HCT116 (cell line): ENCODE results near the gene VSNL1. TPM values are rescaled to one million over a fixed set of nuclear protein-coding genes. Genes with fewer than 3 reads are reported as not detected.

ENCODE experiments used
- ATAC-seq: fragments of 200-7000 bp; cut with Tn5 transposase; 2 replicates; pipeline ENCODE4 v1.9.1; 2020; ENCODE audit warnings: mild to moderate bottlenecking, moderate library complexity
- BruUV-seq: library from RNA; stranded (reverse); fragments of 400-500 nt; replicated peaks from 2 replicates; lab custom pipeline; 2021; lab: Mats Ljungman, UMichigan
- CTCF ChIA-PET: fragments of 300-600 bp; sonication (Branson Sonifier 250); formaldehyde crosslinking; loops from one replicate; lab custom pipeline; 2021; ENCODE audit warnings: antibody characterized with exemption; lab: Charles Lee
- POLR2A ChIA-PET: fragments of 300-600, 350-600 bp; sonication (Branson Sonifier 250); formaldehyde crosslinking; loops from one replicate; lab custom pipeline; 2021; ENCODE audit warnings: antibody characterized with exemption; lab: Charles Lee
- RAD21 ChIA-PET, 2 experiments: fragments of 300-600 bp; sonication (Branson Sonifier 250); formaldehyde crosslinking; loops; one replicate each; lab custom pipeline; 2023; ENCODE audit warnings: low total read pairs in 2 of 2; ENCODE audit not compliant: uncharacterized antibody in 2 of 2, unreplicated experiment in 2 of 2, low non-redundant PET in 1 of 2; lab: Charles Lee
- DNase-seq: peaks from one replicate; pipeline ENCODE4 v3.0.0-alpha.2; 2010; ENCODE audit warnings: low read depth, low spot score
- H2AFZ ChIP-seq: fragments of 200-600 bp; shearing (Covaris generic), sonication (generic); 2 replicates; pipeline ENCODE4 v1.6.1; 2017; ENCODE audit warnings: low read depth, mixed run types, mixed read lengths, antibody characterized with exemption, low read length; ENCODE audit not compliant: poor library complexity, severe bottlenecking
- H3K27ac ChIP-seq: 2 replicates; pipeline ENCODE4 v1.5.1; 2012; ENCODE audit warnings: low read depth, low read length
- H3K27me3 ChIP-seq: fragments of 200-600 bp; sonication (generic); 2 replicates; pipeline ENCODE4 v1.6.1; 2016; ENCODE audit warnings: mixed run types, low read length, mixed read lengths; ENCODE audit not compliant: insufficient read depth
- H3K36me3 ChIP-seq, 2 experiments: fragments of 200-500 bp in 1 of 2; fragments of 200-600 bp in 1 of 2; sonication (Bioruptor generic) in 1 of 2; sonication (generic) in 1 of 2; 2 replicates each; pipeline versions ENCODE4 v1.5.1 to v1.6.1; 2014 to 2016; ENCODE audit warnings: low read length in 2 of 2, inconsistent platforms in 1 of 2, mixed read lengths in 1 of 2, mixed run types in 1 of 2; ENCODE audit not compliant: insufficient read depth in 2 of 2, control insufficient read depth in 1 of 2
- H3K4me1 ChIP-seq, 2 experiments: fragments of 200-600 bp in 1 of 2; sonication (generic) in 1 of 2; 2 replicates each; pipeline versions ENCODE4 v1.5.1 to v1.6.1; 2012 to 2017; ENCODE audit warnings: low read length in 2 of 2, inconsistent platforms in 1 of 2, mild to moderate bottlenecking in 1 of 2, mixed read lengths in 1 of 2, mixed run types in 1 of 2, moderate library complexity in 1 of 2; ENCODE audit not compliant: insufficient read depth in 2 of 2, control insufficient read depth in 1 of 2
- H3K4me2 ChIP-seq: fragments of 200-600 bp; sonication (generic); 2 replicates; pipeline ENCODE4 v1.6.1; 2017; ENCODE audit warnings: mixed run types, low read length, mixed read lengths
- H3K4me3 ChIP-seq, 2 experiments: fragments of 200-600 bp in 1 of 2; sonication (generic) in 1 of 2; replicated peaks in 1 of 2; 2 replicates each; pipeline ENCODE4 v1.5.1; 2011 to 2016; ENCODE audit warnings: low read length in 2 of 2, control low read depth in 1 of 2, low read depth in 1 of 2, mild to moderate bottlenecking in 1 of 2, mixed read lengths in 1 of 2, mixed run types in 1 of 2
- H3K79me2 ChIP-seq: fragments of 200-600 bp; sonication (generic); 2 replicates; pipeline ENCODE4 v1.6.1; 2017; ENCODE audit warnings: mild to moderate bottlenecking, mixed run types, low read length, moderate library complexity, mixed read lengths; ENCODE audit not compliant: insufficient read depth
- H3K9ac ChIP-seq: fragments of 200-600 bp; sonication (generic); 2 replicates; pipeline ENCODE4 v1.6.1; 2016; ENCODE audit warnings: low read length, mixed read lengths
- H3K9me2 ChIP-seq: fragments of 200-600 bp; sonication (generic), shearing (Covaris generic); 2 replicates; pipeline ENCODE4 v1.6.1; 2017; ENCODE audit warnings: mixed run types, mild to moderate bottlenecking, moderate library complexity; ENCODE audit not compliant: insufficient read depth
- H3K9me3 ChIP-seq, 2 experiments: fragments of 200-500 bp in 1 of 2; fragments of 200-600 bp in 1 of 2; sonication (Bioruptor generic) in 1 of 2; sonication (generic) in 1 of 2; 2 replicates each; pipeline ENCODE4 v1.6.1; 2014 to 2017; ENCODE audit warnings: low read length in 2 of 2, mixed read lengths in 2 of 2, inconsistent platforms in 1 of 2, low read depth in 1 of 2, mild to moderate bottlenecking in 1 of 2, mixed run types in 1 of 2, moderate library complexity in 1 of 2; ENCODE audit not compliant: control insufficient read depth in 1 of 2, insufficient read depth in 1 of 2
- H4K20me1 ChIP-seq: fragments of 200-600 bp; sonication (generic), shearing (Covaris generic); 2 replicates; pipeline ENCODE4 v1.6.1; 2017; ENCODE audit warnings: mixed run types, mild to moderate bottlenecking, moderate library complexity; ENCODE audit not compliant: insufficient read depth
- CBX3 ChIP-seq: IDR thresholded peaks from 2 replicates; pipeline ENCODE4 v1.6.1; 2012; ENCODE audit warnings: low read depth
- EZH2 ChIP-seq: fragments of 200-600 bp; sonication (generic); IDR thresholded peaks from 2 replicates; pipeline ENCODE4 v1.6.1; 2017; ENCODE audit warnings: antibody characterized with exemption, mixed run types
- FOSL1 ChIP-seq: IDR thresholded peaks from 2 replicates; pipeline ENCODE4 v1.6.1; 2012; ENCODE audit warnings: low read depth
- JUND ChIP-seq: IDR thresholded peaks from 2 replicates; pipeline ENCODE4 v1.6.1; 2012
- MAX ChIP-seq: IDR thresholded peaks from 2 replicates; pipeline ENCODE4 v1.6.1; 2012
- POLR2AphosphoS5 ChIP-seq: IDR thresholded peaks from 2 replicates; pipeline ENCODE4 v1.6.1; 2011; ENCODE audit warnings: mild to moderate bottlenecking, low read depth, low read length, moderate library complexity
- RAD21 ChIP-seq: IDR thresholded peaks from 2 replicates; pipeline ENCODE4 v1.6.1; 2012; ENCODE audit warnings: low read depth, mild to moderate bottlenecking
- SP1 ChIP-seq: IDR thresholded peaks from 2 replicates; pipeline ENCODE4 v1.6.1; 2012; ENCODE audit warnings: low read depth
- TCF7L2 ChIP-seq: IDR thresholded peaks from 2 replicates; pipeline ENCODE4 v1.7.0; 2011; ENCODE audit warnings: borderline replicate concordance, inconsistent platforms; ENCODE audit not compliant: insufficient read depth, insufficient read length; ENCODE audit errors: extremely low read depth
- intact Hi-C: fragments of 100-400 bp; cut with micrococcal nuclease; formaldehyde crosslinking; loops from 2 replicates; pipeline ENCODE4 v1.10.0; 2022
- total RNA-seq: library from RNA; stranded (reverse); gene quantifications from one replicate; pipeline ENCODE4 v1.2.1, GENCODE V29; 2021; ENCODE audit not compliant: unreplicated experiment

Gene VSNL1
- total RNA-seq, 1 experiment from 2014 or later, result 4.6 TPM

DNA sequence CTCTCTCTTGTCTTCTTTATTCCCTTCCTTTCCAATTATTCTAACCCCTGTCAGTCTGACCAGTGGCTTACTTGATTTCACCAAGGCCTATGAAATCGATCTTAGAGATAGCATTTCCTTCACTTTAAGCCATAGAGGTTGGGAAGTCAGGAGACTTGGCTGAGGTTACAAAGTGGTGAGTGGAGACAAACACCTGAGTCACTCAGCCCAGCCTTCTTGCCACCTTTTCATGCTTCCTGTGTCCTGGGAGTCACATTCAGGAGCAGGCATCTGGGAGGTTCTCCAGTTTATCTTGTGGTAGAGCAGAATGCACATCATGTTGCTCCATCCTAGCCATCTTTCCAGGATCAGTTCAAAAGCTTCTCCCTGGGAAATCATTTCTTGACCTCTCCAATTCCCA is 59.1 kb downstream of the VSNL1 start:
- Histone ChIP-seq H3K9ac (0 out of 2 replicates have a peak overlapping the region, but pooled peaks have one; percentile 5), H3K4me2 (peak overlapping the region; percentile 50), H2AFZ (no peak overlapping the region), H3K27ac (peak overlapping the region; percentile 13; the same call in 1 of the 2 replicates), H3K4me3 (no peak overlapping the region), H3K9me2 (no peaks in the 10 kb centered on the region), H3K4me1 (peaks cover 0 to 41% of the 10 kb centered on the region in 2 experiments; a peak in 2 of 4 replicates), H3K79me2 (no peaks in the 10 kb centered on the region), H3K27me3 (no peaks in the 10 kb centered on the region), H3K9me3 (no peaks in the 10 kb centered on the region), H3K36me3 (no peaks in the 10 kb centered on the region), H4K20me1 (no peaks in the 10 kb centered on the region)
- CTCF ChIA-PET, result no interaction called here
- no TSS peak for BruUV-seq
- TF ChIP-seq MAX (peak; percentile 54; the same call in 1 of the 2 replicates), CBX3 (peak; percentile 68; the same call in 1 of the 2 replicates), POLR2AphosphoS5 (peak; percentile 30; the same call in 1 of the 2 replicates), FOSL1 (peak; percentile 51; the same call in 1 of the 2 replicates), TCF7L2 (no peak), EZH2 (no peak), JUND (peak; percentile 55), SP1 (peak; percentile 72), RAD21 (peak; percentile 6; the same call in 1 of the 2 replicates)
- peak; percentile 81 for ATAC-seq
- DNase-seq, result peak; percentile 31
- POLR2A ChIA-PET, result no interaction called here
- intact Hi-C loops, result no loop called here
- RAD21 ChIA-PET, result no interaction called here

GRCh38 chr2:17600556-17601204 is 60.2 kb downstream of the VSNL1 start:
- no peak overlapping the region for H3K4me2 ChIP-seq
- intact Hi-C loops, result no loop called here
- no peaks in the 10 kb centered on the region for H3K36me3 ChIP-seq
- CTCF ChIA-PET, result no interaction called here
- no peaks in the 10 kb centered on the region for H3K9me2 ChIP-seq
- H3K9ac ChIP-seq, result no peak overlapping the region
- no peaks in the 10 kb centered on the region for H3K9me3 ChIP-seq
- no peak overlapping the region for H3K4me3 ChIP-seq
- POLR2A ChIA-PET, result no interaction called here
- peaks cover 0 to 34% of the 10 kb centered on the region in 2 experiments; a peak in 2 of 4 replicates for H3K4me1 ChIP-seq
- BruUV-seq, result no TSS peak
- no peak for ATAC-seq
- no peaks in the 10 kb centered on the region for H3K79me2 ChIP-seq
- H2AFZ ChIP-seq, result no peak overlapping the region
- no peaks in the 10 kb centered on the region for H3K27me3 ChIP-seq
- H4K20me1 ChIP-seq, result no peaks in the 10 kb centered on the region
- TF ChIP-seq JUND (no peak), MAX (no peak)
- no peak overlapping the region for H3K27ac ChIP-seq
- DNase-seq, result no peak
- RAD21 ChIA-PET, result no interaction called here
